HUES64 (cell line): ENCODE measurements around the gene RFWD3. TPM values are rescaled to one million over a fixed set of nuclear protein-coding genes. Genes with fewer than 3 reads are reported as not detected.

Experiments used
- H3K27ac ChIP-seq: 2 replicates; pipeline ENCODE4 v1.7.0; 2013; ENCODE audit warnings: low read depth, low read length, inconsistent platforms
- H3K27me3 ChIP-seq: 2 replicates; pipeline ENCODE4 v1.6.1; 2013; ENCODE audit warnings: mild to moderate bottlenecking, low read length; ENCODE audit not compliant: insufficient read depth
- H3K36me3 ChIP-seq: 2 replicates; pipeline ENCODE4 v1.6.1; 2013; ENCODE audit warnings: mild to moderate bottlenecking, low read length; ENCODE audit not compliant: insufficient read depth
- H3K4me1 ChIP-seq: 2 replicates; pipeline ENCODE4 v1.6.1; 2013; ENCODE audit warnings: mild to moderate bottlenecking, low read length, moderate library complexity; ENCODE audit not compliant: insufficient read depth
- H3K4me3 ChIP-seq: 2 replicates; pipeline ENCODE4 v1.5.1; 2013; ENCODE audit warnings: mild to moderate bottlenecking, low read length, moderate library complexity
- H3K9ac ChIP-seq: 2 replicates; pipeline ENCODE4 v1.6.1; 2013; ENCODE audit warnings: mild to moderate bottlenecking, low read depth, low read length
- H3K9me3 ChIP-seq: 2 replicates; pipeline ENCODE4 v1.6.1; 2013; ENCODE audit warnings: low read depth, low read length; ENCODE audit not compliant: insufficient read depth
- WGBS: fragments of 150-250, 120-280 bp; methylation state at CpG from one replicate; pipeline ENCODE4 v1.1.7; 2013; ENCODE audit warnings: missing lambda C conversion rate; 5-methylcytosine and 5-hydroxymethylcytosine counted together
- polyA plus RNA-seq, 2 experiments: library from polyadenylated mRNA; stranded (reverse); fragments of 50-300 nt; gene quantifications; one replicate each; pipeline ENCODE4 v1.2.3, GENCODE V29; 2013

RFWD3 gene
- polyA plus RNA-seq (2013, experiment 1 of 2), result 55.5 TPM
- 50.7 TPM for polyA plus RNA-seq (2013, experiment 2 of 2)

- Histone ChIP-seq H3K36me3 (peaks cover 37% of the 10 kb centered on the region), H3K27ac (peak within 1 kb of the TSS; percentile 89), H3K9ac (peak within 1 kb of the TSS; percentile 96), H3K4me3 (peak within 1 kb of the TSS; percentile 88), H3K27me3 (no peaks in the 10 kb centered on the region), H3K9me3 (no peaks in the 10 kb centered on the region), H3K4me1 (peaks cover 4% of the 10 kb centered on the region; the same call in 1 of the 2 replicates)
- WGBS, result under 1% methylated on average over 63 of the region's 63 CpGs
These were observed at the start of gene RFWD3 for GRCh38 chr16:74666425-74667254. RFWD3 (minus strand) TSS chr16:74666877; CDS start chr16:74661449, 5,428 bp downstream.

GRCh38 chr16:74716355-74716754 is 49.7 kb upstream of the RFWD3 start:
- H3K9me3 ChIP-seq, result no peaks in the 10 kb centered on the region
- H3K4me3 ChIP-seq, result no peak overlapping the region
- no peaks in the 10 kb centered on the region for H3K36me3 ChIP-seq
- WGBS, result 86% methylated on average over 15 of the region's 15 CpGs
- no peaks in the 10 kb centered on the region for H3K27me3 ChIP-seq
- no peak overlapping the region for H3K27ac ChIP-seq
- H3K9ac ChIP-seq, result no peak overlapping the region
- H3K4me1 ChIP-seq, result no peaks in the 10 kb centered on the region

- no peaks in the 10 kb centered on the region for H3K36me3 ChIP-seq
- H3K4me3 ChIP-seq, result no peak overlapping the region
- no peak overlapping the region for H3K9ac ChIP-seq
- H3K9me3 ChIP-seq, result no peaks in the 10 kb centered on the region
- WGBS, result 89% methylated on average over 10 of the region's 10 CpGs
- H3K4me1 ChIP-seq, result no peaks in the 10 kb centered on the region
- no peaks in the 10 kb centered on the region for H3K27me3 ChIP-seq
- no peak overlapping the region for H3K27ac ChIP-seq
These were observed 47.2 kb upstream of the RFWD3 start for GRCh38 chr16:74713876-74714275.

- H3K4me1 ChIP-seq, result no peaks in the 10 kb centered on the region
- no peak overlapping the region for H3K27ac ChIP-seq
- 93% methylated on average over 10 of the region's 10 CpGs for WGBS
- no peaks in the 10 kb centered on the region for H3K27me3 ChIP-seq
- no peak overlapping the region for H3K4me3 ChIP-seq
- no peaks in the 10 kb centered on the region for H3K36me3 ChIP-seq
- no peaks in the 10 kb centered on the region for H3K9me3 ChIP-seq
- H3K9ac ChIP-seq, result no peak overlapping the region
These were observed 46.6 kb upstream of the RFWD3 start for GRCh38 chr16:74713325-74713724.

- 93% methylated on average over 12 of the region's 12 CpGs for WGBS
- Histone ChIP-seq H3K4me3 (no peak overlapping the region), H3K27ac (no peak overlapping the region), H3K9me3 (no peaks in the 10 kb centered on the region), H3K36me3 (no peaks in the 10 kb centered on the region), H3K4me1 (no peaks in the 10 kb centered on the region), H3K27me3 (peaks cover 3% of the 10 kb centered on the region; the same call in 1 of the 2 replicates), H3K9ac (no peak overlapping the region)
These were observed 45.3 kb upstream of the RFWD3 start for GRCh38 chr16:74711938-74712337.

GRCh38 chr16:74710401-74710800 is 43.7 kb upstream of the RFWD3 start:
- Histone ChIP-seq H3K9me3 (no peaks in the 10 kb centered on the region), H3K4me3 (no peak overlapping the region), H3K9ac (no peak overlapping the region), H3K4me1 (no peaks in the 10 kb centered on the region), H3K27me3 (peaks cover 3% of the 10 kb centered on the region; the same call in 1 of the 2 replicates), H3K27ac (no peak overlapping the region), H3K36me3 (no peaks in the 10 kb centered on the region)
- 95% methylated on average over 8 of the region's 8 CpGs for WGBS

GRCh38 chr16:74709441-74709877 is 42.8 kb upstream of the RFWD3 start:
- Histone ChIP-seq H3K9ac (no peak overlapping the region), H3K9me3 (no peaks in the 10 kb centered on the region), H3K27me3 (peaks cover 3% of the 10 kb centered on the region; the same call in 1 of the 2 replicates), H3K4me3 (no peak overlapping the region), H3K27ac (no peak overlapping the region), H3K36me3 (no peaks in the 10 kb centered on the region), H3K4me1 (no peaks in the 10 kb centered on the region)
- WGBS, result 3% methylated on average over 6 of the region's 6 CpGs

GRCh38 chr16:74700438-74701225 is 34.0 kb upstream of the RFWD3 start, which contains the start of gene MLKL:
MLKL (minus strand) TSS chr16:74700862; CDS start chr16:74695757, 5,105 bp downstream.
- 42% methylated on average over 34 of the region's 35 CpGs for WGBS
- Histone ChIP-seq H3K4me3 (peak within 1 kb of the TSS; percentile 64), H3K27ac (no peak within 1 kb of the TSS), H3K36me3 (no peaks in the 10 kb centered on the region), H3K9me3 (no peaks in the 10 kb centered on the region), H3K4me1 (peaks cover 7% of the 10 kb centered on the region; the same call in 1 of the 2 replicates), H3K27me3 (peaks cover 26% of the 10 kb centered on the region), H3K9ac (peak within 1 kb of the TSS; percentile 52)

GRCh38 chr16:74700116-74700437 is 33.4 kb upstream of the RFWD3 start:
- peaks cover 26% of the 10 kb centered on the region for H3K27me3 ChIP-seq
- H3K27ac ChIP-seq, result no peak overlapping the region
- H3K4me3 ChIP-seq, result peak overlapping the region; percentile 64
- WGBS, result 46% methylated on average over 16 of the region's 16 CpGs
- peak overlapping the region; percentile 52 for H3K9ac ChIP-seq
- H3K4me1 ChIP-seq, result peaks cover 7% of the 10 kb centered on the region; the same call in 1 of the 2 replicates
- no peaks in the 10 kb centered on the region for H3K36me3 ChIP-seq
- no peaks in the 10 kb centered on the region for H3K9me3 ChIP-seq

GRCh38 chr16:74699666-74700065 is 33.0 kb upstream of the RFWD3 start:
- H3K27ac ChIP-seq, result no peak overlapping the region
- H3K36me3 ChIP-seq, result no peaks in the 10 kb centered on the region
- H3K4me1 ChIP-seq, result peaks cover 7% of the 10 kb centered on the region; the same call in 1 of the 2 replicates
- peak overlapping the region; percentile 64 for H3K4me3 ChIP-seq
- 91% methylated on average over 2 of the region's 4 CpGs for WGBS
- H3K27me3 ChIP-seq, result peaks cover 26% of the 10 kb centered on the region
- H3K9me3 ChIP-seq, result no peaks in the 10 kb centered on the region
- H3K9ac ChIP-seq, result no peak overlapping the region

- Histone ChIP-seq H3K36me3 (no peaks in the 10 kb centered on the region), H3K4me1 (peaks cover 7% of the 10 kb centered on the region; the same call in 1 of the 2 replicates), H3K27ac (no peak overlapping the region), H3K9ac (no peak overlapping the region), H3K4me3 (no peak overlapping the region), H3K27me3 (peaks cover 26% of the 10 kb centered on the region), H3K9me3 (no peaks in the 10 kb centered on the region)
- WGBS, result 87% methylated on average over 3 of the region's 4 CpGs
These were observed 31.5 kb upstream of the RFWD3 start for GRCh38 chr16:74698222-74698621.
